HuH-7 (cell line): ENCODE results near the gene NLRP2B.
"Not testable (repeated sequence)": the region's sequence is repeated elsewhere in the genome, so short reads cannot be mapped to it uniquely, and the experiment has no call there.

Experiments
- DNase-seq: peaks from one replicate; pipeline ENCODE4 v3.0.0; 2011; ENCODE audit warnings: low spot score

NLRP2B gene

DNA sequence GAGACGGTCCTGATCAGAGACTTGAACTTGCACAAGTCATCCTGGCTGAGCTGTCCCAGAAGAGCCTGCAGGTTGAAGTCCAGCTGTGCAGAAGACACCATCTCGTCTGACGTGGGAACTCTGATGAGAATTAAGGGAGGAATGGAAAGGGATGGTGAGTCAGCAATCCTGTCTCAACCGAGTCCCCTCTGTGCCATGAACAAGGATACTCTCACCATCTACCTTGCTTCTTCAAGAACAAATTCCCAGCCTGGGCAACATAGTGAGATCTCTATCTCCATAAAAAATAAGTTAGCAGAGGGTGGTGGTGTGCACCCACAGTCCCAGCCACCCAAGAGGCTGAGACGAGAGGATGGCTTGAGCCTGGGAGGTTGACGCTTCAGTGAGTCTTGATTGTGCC is at the start of gene NLRP2B:
NLRP2B (minus strand) TSS at position 101 of the 400 bp plus-strand sequence.
- DNase-seq: no peak

DNA sequence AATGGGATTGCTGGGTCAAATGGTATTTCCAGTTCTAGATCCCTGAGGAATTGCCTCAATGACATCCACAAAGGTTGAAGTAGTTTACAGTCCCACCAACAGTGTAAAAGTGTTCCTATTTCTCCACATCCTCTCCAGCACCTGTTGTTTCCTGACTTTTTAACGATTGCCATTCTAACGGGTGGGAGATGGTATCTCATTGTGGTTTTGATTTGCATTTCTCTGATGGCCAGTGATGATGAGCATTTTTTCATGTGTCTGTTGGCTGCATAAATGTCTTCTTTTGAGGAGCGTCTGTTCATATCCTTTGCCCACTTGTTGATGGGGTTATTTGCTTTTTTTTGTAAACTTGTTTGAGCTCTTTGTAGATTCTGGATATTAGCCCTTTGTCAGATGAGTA is 45.9 kb upstream of the NLRP2B start:
- not testable (repeated sequence) for DNase-seq

- no peak for DNase-seq
Observed at GRCh38 chrX:57681341-57681740, 1.3 kb upstream of the NLRP2B start.

DNA sequence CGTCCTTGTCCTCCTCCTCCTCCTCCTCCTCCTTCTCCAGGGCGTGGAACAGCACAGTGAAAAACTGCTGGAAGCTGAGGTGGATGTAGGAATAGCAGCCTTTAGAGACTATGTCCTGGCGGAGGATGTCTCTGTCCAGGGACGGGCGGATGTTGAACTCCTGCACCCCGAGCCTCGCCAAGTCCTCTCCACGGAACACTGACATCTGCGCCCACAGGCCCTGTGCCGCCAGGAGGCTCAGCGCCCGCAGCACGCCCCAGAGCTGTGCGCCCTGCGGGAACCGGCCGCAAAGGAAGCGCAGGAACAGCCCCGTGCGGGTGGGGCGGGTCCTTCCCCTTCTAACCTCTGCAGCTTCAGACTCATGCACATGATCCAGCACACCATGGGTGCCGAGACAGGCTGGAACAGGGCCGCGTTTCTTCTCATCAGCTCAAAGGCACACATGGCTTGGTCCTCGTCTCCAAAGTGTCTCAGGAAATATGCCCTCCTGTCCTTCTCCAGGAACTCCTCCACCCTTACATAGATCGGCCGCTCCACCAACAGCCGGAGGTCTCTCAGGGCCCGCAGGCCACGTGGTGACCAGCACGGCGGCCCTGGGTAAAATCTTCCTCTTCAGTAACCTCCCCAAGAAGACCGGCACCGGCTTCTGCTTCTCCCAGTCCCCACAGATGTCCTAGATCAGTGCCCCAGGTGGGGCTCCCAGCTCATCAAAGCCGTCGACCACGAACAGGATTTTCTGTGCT is 1.2 kb downstream of the NLRP2B start:
- no peak for DNase-seq

DNA sequence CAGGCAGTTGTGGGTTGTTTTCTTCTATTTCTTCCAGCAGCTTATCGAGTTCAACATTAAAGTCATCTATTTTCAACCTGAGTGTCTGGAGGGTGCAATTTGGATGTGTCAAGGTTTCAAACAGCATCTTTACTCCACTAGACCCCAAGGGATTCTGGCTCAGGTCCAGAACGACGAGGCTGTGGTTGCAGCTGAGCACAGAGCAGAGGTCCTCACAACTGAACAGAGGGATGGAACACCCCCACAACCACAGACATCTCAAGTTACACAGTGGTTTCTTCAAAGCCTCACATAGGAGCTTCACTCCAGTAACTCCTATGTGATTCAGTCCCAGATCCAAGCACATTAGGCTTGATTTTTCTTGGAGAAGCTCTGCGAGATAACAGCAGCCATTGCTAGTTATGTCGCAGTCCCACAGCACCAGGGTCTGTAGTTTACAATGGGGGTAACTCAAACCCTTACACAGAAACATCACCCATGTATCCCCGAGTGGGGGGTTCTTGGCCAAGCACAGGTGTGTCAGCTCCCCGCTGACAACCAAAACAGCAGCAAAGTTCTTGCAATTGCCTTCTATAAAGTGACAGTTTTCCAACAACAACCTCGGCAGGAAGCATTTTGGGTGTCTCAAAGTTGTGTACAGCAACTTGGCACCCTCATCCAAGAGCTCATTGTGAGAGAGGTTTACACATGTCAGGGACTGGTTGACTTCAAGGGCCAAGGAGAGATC is 2.8 kb downstream of the NLRP2B start:
- no peak for DNase-seq

GRCh38 chrX:57675320-57675719 is 4.7 kb downstream of the NLRP2B start:
- DNase-seq: no peak

DNA sequence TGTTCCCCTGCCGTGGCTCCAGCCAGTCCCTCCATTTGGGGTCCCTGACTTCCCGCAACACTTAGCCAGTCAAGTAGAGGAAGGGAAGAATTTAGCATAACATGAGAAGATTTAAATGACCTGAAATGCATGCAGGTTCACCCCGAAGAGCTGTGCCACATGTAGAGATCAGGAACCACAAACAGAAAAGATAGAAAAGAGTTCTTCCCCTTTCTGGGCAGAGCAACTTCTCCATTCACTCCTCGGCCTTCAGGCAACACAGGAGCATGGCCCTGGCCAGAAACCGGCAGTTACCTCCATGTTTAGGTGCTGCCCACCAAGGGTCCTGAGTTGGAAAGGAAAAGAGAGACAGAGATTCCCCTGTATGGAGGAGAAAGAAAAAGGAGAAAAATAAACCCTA is 5.2 kb downstream of the NLRP2B start:
- no peak for DNase-seq

GRCh38 chrX:57669961-57670360 is 10.1 kb downstream of the NLRP2B start:
- DNase-seq: no peak

GRCh38 chrX:57667010-57667409 is 13.1 kb downstream of the NLRP2B start:
- DNase-seq: no peak

DNA sequence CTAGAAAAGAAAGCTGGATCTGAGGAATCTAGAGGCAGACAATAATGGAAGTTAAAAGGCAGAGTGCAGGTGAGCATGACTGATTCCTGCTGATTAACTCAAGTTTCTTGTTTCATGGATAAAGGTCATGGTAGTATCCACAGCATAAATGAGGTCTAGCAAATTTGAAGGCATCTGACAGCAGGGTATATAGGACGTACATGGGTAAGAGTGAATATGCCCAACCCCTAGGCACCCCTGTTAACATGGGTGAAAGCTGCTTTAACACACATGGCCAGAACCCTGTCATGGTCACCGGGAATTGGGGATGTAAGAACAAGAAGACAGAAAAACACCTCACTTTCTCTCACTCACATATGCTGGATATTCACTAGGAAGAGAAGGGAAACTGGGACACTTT is 25.0 kb downstream of the NLRP2B start:
- DNase-seq: no peak

DNA sequence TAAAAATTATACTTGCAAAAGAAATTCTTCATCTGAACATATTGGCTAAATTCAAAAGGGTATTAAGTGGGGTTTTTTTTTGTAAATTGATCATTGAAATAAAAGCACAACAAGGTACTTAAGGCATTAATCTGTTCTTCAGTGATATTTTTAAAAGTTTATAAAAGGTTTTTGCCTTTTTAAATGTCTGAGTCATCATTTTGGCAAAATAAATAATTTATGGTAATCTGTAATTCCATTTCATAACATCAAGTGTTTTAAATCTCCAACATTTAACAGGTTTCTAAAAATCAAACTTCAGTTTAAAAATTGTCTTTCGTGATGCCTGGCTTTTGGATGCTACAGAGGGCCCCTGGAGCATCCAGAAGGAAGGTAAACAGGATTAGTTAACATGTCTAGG is 27.4 kb downstream of the NLRP2B start:
- no peak for DNase-seq

GRCh38 chrX:57651169-57651919 is 28.7 kb downstream of the NLRP2B start:
- no peak for DNase-seq

GRCh38 chrX:57647020-57647419 is 33.0 kb downstream of the NLRP2B start:
- DNase-seq: no peak

DNA sequence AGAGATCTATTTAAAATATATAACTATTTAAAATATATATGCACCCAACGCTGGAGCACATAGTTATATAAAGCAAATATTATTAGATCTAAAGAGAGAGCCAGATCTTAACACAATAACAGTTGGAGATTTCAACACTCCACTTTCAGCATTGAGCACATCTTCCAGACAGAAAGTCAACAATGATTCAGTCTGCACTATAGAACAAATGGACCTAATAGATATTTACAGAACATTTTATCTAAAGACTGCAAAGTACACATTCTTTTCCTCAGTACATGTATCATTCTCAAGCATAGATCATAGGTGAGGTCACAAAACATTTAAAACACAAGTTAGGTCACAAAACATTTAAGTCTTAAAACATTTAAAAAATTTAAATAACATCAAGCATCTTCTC is 36.4 kb downstream of the NLRP2B start:
- DNase-seq: no peak

GRCh38 chrX:57641338-57641737 is 38.7 kb downstream of the NLRP2B start:
- no peak for DNase-seq

DNA sequence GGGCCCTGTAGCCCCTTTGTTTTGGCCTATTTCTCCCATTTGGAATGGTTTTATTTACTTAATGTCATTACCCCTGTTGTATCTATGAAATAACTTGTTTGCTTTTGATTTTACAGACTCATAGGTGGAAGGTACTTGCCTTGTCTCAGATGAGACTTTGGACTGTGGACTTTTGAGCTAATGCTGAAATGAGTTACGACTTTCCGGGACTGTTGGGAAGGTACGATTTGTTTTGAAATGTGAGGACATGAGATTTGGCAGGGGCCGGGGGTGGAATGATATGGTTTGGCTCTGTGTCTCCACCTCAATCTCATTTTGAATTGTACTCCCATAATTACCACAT is 39.4 kb downstream of the NLRP2B start:
- DNase-seq: no peak

DNA sequence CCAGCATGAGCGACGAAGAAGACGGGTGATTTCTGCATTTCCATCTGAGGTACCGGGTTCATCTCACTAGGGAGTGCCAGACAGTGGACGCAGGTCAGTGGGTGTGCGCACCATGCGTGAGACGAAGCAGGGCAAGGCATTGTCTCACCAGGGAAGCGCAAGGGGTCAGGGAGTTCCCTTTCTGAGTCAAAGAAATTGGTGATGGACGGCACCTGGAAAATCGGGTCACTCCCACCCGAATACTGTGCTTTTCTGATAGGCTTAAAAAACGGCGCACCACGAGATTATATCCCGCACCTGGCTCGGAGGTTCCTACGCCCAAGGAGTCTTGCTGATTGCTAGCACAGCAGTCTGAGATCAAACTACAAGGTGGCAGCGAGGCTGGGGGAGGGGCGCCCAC is 50.6 kb downstream of the NLRP2B start:
- not testable (repeated sequence) for DNase-seq
